Stimulated activated CD4-positive, alpha-beta T cell treated with anti-CD3 and anti-CD28 coated beads, Interleukin-15, amount 100 ng/mL, for 24 hours (primary cell): ENCODE measurements around the gene RNASE11.
"Not testable (repeated sequence)": the region's sequence is repeated elsewhere in the genome, so short reads cannot be mapped to it uniquely, and the experiment has no call there.

Experiments used
- DNase-seq: peaks from one replicate; pipeline ENCODE4 v3.0.0-alpha.2; 2020

The RNASE11 gene

DNA sequence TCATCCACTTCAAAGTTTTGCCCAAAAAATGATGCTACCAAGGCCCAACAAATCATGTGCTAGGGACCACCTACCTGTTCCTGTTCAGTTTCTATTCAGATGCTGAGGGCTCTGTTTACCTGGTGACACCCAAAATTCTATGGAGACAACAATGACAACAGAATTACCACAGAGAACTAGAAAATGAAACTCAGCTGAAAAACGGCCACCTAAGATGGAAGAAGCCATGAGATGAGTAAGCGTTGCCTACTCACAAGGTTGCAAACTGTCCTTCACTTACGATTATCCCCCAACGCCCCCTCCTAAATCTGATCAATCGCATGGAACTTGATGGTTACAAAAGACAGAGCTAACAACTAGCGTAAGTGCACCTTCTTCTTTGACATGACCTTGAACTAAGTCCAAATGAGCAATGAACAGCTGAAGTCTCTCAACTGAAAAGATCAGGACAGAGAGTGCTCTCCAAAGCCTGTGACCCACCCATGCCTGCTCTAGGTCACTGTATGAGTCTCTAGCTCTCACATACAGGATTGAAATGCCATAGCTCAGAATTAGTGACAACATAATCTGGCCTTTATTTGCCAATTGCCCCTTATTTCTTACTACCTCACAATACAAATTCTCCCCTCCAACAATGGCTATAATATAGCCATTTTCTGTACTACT is at the start of gene RNASE11:
RNASE11 (minus strand) TSS at position 513 of the 666 bp plus-strand sequence.
- no peak for DNase-seq

DNA sequence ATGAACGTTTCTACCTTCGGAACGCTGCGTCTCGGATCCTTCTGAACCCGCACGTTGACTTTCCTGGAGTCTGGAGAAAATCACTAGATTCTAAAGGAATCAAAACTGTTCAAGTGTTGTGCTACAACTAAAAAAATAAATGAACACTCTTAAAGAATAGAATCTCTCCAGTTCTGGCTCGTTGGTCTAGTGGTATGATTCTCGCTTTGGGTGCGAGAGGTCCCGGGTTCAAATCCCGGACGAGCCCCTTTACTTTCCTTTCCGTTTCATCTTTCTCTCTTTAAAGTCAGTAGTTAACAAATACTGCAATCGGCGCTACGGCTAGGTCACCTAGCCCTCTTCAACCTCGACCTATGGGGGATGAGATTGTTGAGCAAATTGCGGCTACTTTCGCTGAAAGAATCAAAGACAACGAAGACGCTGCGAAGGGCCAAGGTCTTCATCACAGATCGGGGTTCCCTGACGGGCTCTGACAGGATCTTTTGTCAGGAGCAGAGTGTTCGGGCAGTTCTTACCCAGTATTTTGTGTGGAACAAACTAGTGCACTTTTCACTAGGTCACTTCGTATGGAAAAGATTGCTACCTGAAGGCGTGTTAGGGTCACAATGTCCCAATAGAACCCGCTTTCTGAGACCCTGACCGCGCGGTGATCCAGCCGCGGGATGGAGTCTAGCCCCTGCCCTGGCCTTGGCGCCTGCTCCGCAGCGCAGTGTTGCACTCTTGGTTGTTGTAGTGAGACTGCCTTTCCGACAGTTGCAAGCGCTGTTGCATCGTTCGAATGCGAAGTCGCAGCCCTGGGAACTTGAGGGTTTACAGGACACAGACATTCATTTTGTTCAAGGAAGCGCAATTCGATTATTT is 45.3 kb upstream of the RNASE11 start:
- DNase-seq = peak; percentile 80

DNA sequence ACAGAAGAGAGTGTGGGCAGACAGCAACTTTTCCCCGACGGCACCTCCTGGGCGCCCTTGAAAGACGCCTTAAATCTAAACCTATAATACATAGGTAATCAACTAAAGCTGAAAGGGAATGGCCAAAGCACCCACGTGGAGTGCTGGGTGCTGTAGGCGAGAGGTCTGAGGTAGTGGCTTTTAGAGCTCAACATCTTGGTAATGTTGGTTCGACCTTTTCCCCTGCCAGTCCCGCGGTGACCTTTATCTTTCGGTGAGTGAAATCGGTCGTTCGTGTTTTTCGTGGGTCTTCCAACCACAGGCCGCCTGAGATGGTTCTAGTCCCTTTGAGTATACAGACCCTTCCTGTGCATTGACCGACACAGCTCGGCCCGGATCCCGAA is 44.6 kb upstream of the RNASE11 start:
- DNase-seq = peak; percentile 44

DNA sequence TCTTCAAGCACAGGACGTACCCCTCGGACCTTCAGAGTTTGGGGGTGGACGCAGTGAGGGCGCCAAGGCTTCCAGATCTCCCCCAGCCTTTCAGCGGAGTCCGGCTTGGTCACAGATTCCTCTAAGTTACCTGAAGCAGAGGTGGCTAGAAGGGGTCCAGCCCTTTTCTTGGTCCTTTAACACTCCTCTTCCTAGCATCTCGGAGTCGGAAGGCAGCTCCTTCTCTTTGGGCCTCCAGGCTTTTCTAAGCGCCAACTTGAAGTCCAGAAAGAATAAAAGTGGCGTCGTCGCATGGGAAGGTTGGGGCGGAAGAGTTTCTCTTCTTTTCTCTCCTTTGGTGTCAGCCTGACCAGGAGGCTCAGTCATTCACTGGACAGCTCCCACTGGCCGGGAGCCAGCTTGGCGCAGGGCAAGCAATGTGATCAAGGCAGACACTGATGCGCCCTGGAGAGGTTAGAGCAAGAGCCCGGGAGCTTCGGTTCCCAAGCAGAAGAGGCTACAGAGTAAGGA is 44.1 kb upstream of the RNASE11 start:
- DNase-seq = no peak

DNA sequence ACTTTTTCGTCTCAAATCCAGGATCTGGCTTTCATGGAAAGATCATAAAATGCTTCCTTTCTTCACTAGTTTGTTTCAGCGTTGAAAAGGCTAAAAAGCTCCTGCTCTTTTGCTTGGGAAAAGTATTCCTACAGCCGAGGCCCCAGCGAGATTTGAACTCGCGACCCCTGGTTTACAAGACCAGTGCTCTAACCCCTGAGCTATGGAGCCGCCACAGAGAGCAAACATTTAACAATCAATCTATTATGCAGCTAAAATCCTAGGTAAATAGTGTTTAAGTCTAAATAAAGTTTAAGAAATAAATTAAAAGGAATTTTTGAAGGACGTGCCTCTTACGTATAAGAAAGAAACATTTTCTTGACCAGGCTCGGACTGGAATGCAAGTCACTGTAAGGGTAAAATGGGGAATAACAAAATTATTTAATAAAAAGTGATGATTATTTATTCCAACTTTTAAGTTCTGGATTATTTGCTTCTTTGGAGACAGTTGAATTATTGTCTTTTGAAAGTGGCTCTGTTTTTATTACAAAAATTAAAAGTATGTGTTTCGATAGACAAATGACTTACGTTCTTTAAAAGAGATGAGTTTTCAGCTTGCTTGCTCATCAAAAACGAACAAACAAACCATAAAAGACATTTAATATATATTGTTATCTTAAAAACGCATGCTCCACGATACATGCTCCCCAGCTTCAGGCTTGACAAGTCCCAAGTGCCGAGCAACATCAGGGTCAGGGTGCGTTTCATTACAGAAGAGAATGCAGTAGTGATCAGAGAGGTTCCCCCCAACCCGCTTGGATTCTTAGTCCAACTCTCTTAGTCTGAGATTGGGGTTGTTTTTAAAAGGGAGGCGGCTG is 43.5 kb upstream of the RNASE11 start:
- peak; percentile 70 for DNase-seq

DNA sequence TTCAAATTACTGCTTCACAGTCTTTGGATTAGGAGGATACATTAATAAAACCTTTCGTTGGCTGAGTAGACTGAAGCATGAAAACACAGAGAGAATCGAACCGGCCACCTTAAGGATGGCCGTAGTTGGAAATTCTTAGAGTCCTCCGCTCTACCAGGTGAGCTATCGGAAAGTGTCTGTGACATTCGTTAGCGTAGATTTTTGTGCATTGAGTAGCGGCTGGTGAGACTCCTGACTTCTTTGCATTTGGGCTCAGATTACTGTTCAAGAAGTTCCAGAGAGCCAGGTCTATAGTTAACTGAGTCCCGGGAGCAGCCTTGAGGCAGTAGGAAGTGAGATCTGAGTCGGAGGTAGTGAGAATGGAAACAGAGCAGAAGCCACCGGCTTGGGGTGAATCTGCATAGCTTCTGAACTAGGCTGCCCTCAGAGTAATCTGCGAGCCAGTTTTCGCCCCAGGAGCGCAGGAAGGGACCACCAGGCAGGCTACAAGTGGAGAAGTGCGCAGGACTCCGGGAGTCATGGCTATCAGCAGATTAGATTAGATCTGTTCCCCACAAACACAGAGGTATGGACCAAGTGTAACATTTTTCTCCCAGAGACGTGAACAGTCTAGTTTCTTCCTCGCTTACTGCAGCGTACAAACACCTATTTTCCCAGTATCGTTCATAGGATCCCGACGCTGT is 42.7 kb upstream of the RNASE11 start:
- DNase-seq = peak; percentile 66

DNA sequence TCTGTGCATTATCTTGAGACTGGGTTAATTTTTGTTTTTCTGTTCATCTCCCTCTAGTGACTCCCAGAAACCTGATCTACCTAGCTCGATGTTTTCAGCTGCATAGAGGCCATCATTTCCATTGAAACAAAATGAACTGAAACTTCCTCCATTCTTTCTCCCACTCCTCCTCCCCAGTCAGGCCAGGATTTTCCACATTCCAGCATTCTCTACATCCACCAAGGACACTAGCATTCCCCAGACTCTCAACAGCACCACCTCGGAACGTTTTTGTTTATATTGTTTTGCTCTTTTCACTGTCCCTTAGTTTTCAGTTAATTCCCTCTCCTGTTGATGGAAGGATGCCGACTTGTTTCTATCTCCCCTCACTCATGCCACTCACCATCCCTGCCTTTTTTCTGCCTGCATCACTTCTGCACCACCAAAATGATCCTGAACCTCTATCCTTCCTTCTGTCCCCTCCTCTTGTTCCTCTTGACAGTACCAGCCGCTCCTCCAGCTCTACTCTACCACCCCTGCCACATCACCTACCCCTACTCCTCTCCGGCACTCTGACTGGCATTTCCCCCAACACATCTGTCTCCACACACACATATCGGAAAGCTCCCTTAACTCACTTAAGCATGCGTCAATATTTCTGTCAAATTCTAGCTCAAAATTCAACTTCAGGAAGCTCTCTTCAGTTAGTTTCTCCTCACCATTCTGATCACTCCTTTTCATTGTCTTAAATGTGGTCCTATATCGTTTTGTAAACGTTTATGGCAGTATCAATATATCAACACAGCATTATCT is 40.5 kb upstream of the RNASE11 start:
- no peak for DNase-seq

DNA sequence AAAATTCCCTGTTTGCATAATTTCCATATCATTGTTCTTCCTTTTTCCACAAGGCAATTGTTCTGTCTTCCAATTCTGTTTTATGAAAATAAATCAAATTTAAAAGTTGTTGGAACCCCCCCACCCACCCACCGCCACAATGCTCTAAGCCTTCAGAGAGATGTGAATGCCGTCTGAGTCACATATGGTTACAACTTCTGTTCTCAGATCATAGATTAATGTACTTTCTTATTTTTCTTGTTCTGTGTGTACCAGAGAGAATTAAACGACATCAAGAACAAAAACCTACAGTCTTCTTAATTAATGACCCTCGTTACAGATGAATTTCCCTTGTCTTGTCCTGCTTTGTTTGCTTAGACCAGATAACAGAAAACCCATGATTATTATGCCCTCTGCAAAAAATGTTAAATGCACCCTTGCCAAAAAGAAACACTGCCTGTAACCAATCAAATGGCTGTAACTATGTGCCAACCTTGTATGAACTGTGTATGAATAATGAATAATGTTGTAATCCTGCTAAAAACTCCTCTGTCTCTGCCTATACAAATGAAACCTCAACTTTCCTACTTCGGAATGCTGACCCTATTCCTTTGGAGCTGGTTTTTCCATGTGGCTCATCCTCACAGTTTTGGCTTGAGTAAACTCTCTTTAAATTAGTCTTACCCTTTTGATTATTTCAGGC is 39.7 kb upstream of the RNASE11 start:
- no peak for DNase-seq

DNA sequence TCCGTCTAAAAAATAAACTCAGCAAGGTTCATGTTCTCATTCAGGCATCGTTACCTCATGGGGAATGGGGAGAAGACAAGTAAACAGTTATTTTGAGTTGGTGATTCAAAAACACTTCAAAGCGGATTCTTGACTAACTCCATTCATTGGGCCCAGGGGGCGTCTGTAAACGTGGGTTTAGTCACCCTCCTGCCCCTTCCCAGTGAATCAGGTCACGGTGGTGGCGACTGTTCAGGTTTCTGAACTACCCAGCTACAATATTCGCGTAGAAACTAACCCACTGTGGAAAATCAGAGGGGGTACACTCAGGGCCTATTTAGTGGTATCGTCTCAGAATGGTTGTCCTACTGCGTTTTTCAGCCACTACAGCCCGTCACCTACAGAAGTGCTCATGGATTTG is 38.5 kb upstream of the RNASE11 start:
- DNase-seq = no peak

DNA sequence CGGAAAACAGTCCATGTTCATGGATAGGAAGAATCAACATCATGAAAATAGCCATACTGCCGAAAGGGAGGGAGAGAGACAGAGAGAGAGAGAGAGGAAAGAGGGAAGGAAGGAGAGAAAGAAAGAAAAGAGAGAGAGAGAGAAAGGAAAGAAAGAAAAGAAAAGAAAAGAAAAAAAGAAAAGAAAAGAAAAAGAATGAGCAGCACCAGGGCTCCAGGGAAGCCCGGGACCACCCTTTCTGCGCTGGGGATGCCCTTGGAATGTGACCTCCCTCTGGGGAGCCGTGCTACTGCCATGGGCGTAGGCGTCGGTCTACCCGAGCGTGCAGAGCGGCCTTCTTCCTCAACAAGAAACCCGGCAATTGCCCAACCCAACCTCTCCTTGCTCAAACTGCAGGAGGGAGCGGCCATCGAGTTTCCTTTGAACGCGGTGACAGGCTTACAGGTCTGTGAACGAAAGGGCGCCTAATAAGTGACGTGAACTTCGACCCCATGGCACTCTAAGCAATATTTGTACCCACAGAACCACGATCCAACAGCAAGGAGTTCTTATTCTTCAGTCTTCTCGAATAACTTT is 36.8 kb upstream of the RNASE11 start:
- peak; percentile 63 for DNase-seq

DNA sequence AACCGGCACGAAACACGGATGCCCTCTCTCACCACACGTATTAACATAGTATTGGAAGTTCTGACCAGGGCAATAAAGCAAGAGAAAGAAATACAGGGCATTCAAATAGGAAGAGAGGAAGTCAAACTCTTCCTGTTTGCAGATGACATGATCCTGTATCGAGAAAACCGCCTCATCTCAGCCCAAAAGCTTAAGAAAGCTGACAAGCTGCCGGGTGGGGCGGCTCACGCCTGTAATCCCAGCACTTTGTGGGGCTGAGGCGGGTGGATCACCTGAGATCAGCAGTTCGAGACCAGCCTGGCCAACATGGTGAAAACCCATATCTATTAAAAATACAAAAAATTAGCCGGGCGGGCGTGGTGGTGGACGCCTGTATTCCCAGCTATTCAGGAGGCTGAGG is 36.0 kb upstream of the RNASE11 start:
- DNase-seq = peak; percentile 35

DNA sequence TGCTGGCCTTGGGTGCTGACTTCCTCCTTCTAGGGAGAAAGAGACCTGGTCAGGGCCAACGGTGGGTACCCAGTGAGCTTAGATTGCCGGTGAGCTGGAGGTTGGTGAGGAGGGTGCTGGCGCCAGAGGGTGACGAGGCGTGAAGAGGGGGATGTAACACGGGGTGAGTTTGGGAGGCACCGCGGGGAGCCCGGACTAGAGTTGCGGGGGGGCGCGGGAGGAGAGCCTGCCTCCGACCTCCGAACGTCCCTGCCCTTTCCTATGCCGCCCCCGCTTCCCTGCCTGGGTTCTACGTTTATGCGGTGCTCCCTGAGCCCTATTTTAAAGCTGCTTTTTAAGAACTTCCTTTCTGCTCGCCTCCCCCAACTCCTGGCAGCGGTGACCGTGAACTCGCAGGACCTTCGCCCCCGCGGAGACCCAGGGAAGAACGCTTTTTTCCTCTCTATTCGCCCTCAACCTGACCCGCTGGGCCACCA is 35.1 kb upstream of the RNASE11 start:
- DNase-seq = no peak

DNA sequence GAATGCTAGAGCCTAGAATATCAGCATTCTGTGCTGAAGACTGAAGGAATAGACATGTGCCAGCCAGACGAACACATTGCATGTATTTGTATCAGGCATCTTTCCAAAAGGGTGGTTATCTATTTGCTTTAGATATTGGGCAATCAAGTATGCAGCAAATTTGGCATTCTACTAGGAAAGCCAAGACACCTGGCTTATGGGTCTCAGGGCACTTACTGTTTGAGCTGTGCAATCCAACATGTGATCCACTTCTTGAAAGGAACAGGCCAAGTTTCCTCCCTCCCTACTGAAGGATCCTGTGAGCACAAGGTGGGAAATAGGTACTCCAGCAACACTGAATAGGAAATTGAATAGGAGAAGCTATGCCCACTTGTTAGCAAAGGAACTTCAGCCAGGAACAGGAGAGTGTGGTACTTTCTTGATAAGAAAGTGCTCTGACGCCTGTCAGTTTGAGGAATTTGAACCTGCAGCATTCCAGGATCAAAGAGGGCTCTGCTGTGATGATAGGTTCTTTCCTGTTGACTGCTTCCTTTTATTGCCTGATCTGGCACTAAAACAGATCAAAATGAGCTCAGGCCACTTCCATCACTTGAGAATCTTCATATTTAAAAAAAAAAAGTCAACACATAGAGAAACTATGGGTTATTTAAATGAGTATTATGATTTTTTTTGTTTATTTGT is 33.1 kb upstream of the RNASE11 start:
- no peak for DNase-seq

DNA sequence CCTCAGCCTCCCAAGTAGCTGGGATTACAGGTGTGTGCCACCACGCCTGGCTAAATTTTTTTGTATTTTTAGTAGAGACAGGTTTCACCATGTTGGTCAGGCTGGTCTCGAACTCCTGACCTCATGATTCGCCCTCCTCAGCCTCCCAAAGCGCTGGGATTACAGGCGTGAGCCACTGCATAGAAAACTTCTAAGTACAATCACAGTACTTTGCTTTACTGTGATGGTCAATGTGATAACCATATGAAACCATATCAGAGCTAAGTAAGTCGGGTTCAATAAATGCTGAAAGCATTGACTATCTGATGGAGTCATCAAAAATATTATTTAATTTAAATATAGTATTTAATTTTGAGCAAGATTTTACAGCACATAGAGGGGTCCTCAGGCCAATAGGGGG is 31.9 kb upstream of the RNASE11 start:
- not testable (repeated sequence) for DNase-seq

DNA sequence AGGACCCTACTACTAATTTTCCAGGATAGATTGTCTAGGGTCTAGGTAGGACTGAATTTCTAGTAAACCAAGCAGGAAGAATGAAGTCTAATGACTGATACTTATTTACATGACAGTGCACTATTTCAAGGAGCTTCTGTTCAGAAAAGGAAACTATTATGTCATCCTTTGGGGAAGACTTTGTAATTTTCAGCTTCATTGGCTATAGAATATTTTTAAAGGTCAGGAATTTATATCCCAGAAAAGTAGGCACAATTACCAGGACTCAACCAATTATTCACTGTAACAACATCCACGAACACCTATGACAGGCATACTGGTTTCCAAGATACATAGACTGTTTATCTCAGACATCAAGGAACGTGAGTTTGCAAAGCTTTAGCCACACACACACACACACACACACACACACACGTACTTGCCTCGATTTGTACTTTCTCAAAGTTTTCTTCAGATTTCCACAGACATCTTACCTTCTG is 30.5 kb upstream of the RNASE11 start:
- DNase-seq = no peak

DNA sequence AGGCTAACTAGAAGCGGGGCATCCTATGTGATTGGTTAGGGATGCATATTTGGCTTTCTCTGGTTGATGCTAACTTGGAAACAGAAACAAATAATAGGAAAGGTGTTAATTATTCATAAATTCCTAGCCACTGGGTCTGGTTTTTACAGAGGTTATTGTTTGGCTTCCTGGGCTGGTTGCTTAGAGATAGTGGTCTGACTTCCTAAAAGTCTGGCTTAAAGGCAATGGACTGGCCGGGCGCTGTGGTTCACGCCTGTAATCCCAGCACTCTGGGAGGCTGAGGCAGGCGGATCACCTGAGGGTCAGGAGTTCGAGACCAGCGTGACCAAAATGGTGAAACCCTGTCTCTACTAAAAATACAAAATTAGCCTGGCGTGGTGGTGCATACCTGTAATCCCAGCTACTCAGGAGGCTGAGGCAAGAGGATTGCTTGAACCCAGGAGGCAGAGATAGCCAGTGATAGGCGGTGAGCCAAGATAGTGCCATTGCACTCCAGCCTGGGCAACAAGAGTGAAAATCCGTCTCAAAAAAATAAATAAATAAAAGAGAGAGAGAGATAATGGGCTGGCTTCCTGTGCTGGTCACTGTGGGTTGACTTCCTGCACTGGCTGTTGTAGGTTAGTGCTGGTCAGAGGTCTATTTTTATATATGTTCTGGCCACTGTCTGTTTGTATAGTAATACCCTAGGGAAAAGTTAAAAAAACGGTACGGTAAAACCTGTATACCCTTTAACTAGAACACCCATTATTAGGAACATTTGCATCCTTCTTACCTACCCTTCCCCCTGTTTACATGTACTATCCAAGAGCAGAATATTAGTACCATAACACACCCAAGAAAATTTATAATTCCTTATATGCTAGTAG is 29.6 kb upstream of the RNASE11 start:
- no peak for DNase-seq

DNA sequence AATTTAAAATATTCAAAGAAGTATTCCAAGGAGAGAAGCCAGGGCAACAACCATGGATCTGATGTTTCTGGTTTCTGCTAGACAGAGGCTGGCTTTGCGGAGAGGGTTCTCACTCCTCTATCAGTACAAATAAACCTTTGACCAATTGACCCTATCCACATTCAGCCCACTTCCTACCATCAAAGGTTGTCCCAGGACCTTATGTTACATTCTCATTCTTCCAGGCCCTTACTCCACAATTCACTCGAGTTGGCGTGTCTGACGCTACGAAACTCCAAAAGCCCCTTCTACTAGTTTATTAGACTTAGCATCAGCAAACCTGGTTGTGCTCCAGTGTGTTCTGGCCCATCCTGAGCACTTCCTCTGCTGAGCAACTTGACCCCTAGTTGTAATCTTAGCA is 28.2 kb upstream of the RNASE11 start:
- DNase-seq = no peak

DNA sequence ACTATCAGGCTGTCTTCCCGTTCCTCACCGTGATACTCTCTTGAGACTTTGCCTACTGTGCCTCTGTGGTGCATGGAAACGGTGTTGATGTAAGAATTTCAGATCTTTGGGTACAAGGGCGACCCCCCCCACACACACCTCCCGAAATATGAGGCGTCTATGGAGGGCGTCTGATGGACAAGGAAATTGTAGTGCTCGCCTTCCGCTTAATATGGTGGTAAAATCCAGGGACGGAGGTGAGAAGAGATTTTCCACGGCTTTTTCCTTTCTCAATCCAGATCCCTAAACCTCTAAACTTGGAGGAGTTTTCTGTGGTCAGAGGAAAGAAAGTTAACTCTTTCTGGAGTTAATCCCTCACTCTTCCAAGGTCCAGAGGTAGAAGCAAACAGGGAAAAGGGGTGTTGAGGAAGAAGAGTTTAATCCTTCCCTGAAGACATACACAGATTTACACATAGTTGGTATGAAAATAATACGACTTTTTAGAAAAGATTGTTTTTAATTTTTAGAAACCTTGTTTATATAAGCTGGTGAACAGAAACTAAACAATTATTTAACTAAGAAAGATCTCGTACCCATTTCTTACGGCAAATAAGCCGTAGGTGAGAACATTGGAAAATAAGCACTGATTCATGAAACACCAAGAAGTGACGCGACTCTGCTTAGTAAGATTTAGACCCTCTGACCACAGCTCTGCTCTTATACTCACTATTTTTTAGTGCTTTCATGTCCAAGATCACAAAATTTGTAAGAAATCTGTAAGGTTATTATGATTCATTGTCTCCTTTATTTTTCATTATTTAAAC is 26.4 kb upstream of the RNASE11 start:
- peak; percentile 39 for DNase-seq
